ENCODE results near the gene ANKS3.

ANKS3 gene

DNA sequence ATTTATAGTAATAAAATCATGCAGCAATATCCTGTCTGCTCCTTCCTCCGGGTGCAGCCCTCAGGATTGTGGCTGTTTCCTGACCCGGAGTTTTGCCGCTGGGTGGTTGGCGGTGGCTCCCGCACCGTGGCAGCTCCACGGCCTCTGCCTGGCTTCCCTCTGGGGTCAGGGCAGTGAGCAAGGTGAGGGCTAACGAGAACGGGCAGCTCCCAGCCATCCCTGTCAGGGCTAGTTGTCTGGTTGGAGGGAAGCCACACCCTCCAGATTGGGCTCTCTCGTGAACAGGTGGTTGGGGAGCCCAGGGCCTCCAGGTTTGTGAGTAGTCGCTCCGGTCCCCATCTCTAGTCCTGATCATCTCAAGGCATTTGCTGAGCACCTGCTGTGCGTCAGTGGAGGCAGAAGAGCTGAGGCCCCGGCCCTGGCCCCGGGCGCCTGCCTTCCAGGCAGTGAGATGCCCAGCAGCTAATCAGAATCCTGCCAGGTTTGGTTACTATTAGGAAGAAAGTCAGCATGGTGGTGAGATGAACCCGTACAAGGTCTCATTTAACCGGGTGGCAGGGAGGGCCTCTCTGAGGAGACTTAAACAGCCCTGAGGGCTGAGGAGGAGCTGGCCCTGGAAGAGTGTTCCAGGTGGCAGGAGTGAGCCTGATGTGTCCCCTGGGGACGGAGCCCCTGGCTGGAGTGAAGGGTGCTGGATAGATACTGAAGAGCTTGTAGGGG is 43.0 kb downstream of the ANKS3 start:
- peak overlapping the region; percentile 78 to 80 (median 80) for H3K4me3 Mint-ChIP-seq
- TF ChIP-seq, protein P1, sequence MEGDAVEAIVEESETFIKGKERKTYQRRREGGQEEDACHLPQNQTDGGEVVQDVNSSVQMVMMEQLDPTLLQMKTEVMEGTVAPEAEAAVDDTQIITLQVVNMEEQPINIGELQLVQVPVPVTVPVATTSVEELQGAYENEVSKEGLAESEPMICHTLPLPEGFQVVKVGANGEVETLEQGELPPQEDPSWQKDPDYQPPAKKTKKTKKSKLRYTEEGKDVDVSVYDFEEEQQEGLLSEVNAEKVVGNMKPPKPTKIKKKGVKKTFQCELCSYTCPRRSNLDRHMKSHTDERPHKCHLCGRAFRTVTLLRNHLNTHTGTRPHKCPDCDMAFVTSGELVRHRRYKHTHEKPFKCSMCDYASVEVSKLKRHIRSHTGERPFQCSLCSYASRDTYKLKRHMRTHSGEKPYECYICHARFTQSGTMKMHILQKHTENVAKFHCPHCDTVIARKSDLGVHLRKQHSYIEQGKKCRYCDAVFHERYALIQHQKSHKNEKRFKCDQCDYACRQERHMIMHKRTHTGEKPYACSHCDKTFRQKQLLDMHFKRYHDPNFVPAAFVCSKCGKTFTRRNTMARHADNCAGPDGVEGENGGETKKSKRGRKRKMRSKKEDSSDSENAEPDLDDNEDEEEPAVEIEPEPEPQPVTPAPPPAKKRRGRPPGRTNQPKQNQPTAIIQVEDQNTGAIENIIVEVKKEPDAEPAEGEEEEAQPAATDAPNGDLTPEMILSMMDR (IDR thresholded peaks at IDR 0.05; ENCODE audit: unreplicated experiment in 3 of 3): no peak
- peaks cover 9% of the 10 kb centered on the region for H3K4me1 Mint-ChIP-seq
- H3K27me3 Mint-ChIP-seq (ENCODE audit: low read depth): no peaks in the 10 kb centered on the region
- no peaks in the 10 kb centered on the region for H3K9me3 Mint-ChIP-seq
- H3K27ac Mint-ChIP-seq: no peak overlapping the region
- H3K36me3 Mint-ChIP-seq (ENCODE audit: low read depth): peaks cover 7% of the 10 kb centered on the region

DNA sequence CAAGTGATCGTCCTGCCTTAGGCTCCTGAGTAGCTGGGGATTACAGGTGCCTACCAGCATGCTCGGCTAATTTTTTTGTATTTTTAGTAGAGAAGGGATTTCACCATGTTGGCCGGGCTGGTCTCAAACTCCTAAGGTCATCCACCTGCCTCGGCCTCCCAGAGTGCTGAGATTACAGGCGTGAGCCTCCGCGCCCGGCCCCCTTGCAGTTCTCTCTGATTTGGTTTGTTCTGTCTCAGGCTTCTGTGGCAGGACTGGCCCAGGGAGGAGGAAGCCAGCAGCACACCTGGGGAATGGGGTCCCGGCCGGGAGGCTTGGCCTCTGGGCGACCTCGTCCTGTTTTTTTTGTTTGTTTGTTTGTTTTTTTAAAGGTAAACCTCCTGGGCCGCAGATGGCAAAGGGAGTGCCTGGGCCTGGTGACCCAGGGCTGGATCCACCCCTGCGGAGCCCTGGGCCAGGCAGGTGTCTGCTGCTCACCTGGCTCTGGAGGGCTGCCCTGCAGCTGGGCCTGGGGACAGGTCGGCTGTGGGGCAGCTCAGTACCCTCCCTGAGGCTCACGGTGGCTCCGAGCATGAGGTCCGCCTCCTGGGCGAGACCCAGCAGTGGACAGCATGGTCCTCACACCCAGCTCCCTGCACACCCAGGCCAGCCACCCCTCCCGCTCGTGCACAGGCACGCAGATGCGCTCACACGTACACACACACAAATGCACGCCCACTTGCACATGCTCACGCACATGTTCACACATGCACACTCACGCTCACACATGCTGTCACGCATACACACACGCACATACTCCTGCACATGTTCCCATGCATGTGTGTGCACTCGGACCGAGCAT is 44.0 kb downstream of the ANKS3 start:
- Mint-ChIP-seq H3K4me1 (peaks cover 4% of the 10 kb centered on the region), H3K27ac (no peak overlapping the region), H3K9me3 (no peaks in the 10 kb centered on the region), H3K36me3 (ENCODE audit: low read depth) (peaks cover 5% of the 10 kb centered on the region), H3K4me3 (peak overlapping the region in 1 of 3 experiments; percentile 34), H3K27me3 (ENCODE audit: low read depth) (no peaks in the 10 kb centered on the region)
- TF ChIP-seq, protein P1 (IDR thresholded peaks at IDR 0.05; ENCODE audit: unreplicated experiment in 3 of 3): no peak

DNA sequence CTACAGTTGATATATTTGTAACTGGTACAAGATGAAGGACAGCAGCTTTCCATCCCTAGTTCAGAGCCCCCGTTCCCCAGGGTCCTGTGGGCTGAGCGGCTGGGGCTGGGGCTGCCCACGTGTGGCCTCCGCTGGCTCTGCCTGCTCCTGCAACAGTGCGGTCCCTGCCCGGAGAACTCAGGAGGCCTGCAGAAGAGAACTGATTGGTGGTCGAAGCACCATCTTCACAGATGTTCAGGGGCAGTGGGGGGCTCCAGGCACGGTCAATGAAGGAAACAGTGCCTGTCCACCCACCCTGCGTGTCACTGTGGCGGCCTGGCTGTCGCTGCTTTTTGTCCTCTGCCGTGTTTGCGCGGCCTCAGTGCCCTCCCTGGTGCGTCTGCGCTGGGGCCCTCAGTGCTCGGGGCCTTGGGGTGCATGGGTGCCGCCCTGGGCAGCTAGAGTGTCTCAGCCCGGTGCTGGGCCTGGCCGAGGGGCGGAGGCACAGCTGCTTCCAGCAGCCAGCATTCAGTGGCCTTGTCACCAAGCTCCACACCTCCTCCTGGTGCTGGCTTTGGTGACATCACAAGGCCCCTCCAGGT is 44.9 kb downstream of the ANKS3 start:
- Mint-ChIP-seq H3K4me3 (no peak overlapping the region), H3K27ac (no peak overlapping the region), H3K9me3 (no peaks in the 10 kb centered on the region), H3K4me1 (peaks cover 4% of the 10 kb centered on the region), H3K36me3 (ENCODE audit: low read depth) (peaks cover 10% of the 10 kb centered on the region), H3K27me3 (ENCODE audit: low read depth) (no peaks in the 10 kb centered on the region)
- TF ChIP-seq, protein P1 (IDR thresholded peaks at IDR 0.05; ENCODE audit: unreplicated experiment in 3 of 3): no peak

DNA sequence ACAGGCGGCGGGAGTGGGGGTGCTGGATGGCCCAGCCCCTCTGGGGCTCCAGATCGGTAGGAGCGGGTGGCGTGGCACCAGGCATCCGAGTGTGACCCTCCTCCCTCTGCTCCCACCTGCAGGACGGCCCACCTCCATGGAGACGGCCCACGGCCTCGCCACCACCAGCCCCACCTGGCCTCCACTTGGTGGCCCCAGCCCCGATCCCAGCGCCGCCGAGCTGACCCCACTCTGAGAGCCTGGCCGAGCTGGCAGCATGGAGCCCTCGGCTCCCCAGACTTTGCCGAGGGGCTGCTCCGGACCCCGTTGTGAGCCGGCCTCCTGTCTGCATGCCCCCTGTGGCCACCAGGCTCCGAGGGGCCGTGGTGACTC is 45.4 kb downstream of the ANKS3 start:
- peaks cover 10% of the 10 kb centered on the region for H3K36me3 Mint-ChIP-seq (ENCODE audit: low read depth)
- H3K9me3 Mint-ChIP-seq: no peaks in the 10 kb centered on the region
- TF ChIP-seq, protein P1 (IDR thresholded peaks at IDR 0.05; ENCODE audit: unreplicated experiment in 3 of 3): no peak
- peaks cover 4% of the 10 kb centered on the region for H3K4me1 Mint-ChIP-seq
- H3K4me3 Mint-ChIP-seq: no peak overlapping the region
- H3K27me3 Mint-ChIP-seq (ENCODE audit: low read depth): no peaks in the 10 kb centered on the region
- no peak overlapping the region for H3K27ac Mint-ChIP-seq

DNA sequence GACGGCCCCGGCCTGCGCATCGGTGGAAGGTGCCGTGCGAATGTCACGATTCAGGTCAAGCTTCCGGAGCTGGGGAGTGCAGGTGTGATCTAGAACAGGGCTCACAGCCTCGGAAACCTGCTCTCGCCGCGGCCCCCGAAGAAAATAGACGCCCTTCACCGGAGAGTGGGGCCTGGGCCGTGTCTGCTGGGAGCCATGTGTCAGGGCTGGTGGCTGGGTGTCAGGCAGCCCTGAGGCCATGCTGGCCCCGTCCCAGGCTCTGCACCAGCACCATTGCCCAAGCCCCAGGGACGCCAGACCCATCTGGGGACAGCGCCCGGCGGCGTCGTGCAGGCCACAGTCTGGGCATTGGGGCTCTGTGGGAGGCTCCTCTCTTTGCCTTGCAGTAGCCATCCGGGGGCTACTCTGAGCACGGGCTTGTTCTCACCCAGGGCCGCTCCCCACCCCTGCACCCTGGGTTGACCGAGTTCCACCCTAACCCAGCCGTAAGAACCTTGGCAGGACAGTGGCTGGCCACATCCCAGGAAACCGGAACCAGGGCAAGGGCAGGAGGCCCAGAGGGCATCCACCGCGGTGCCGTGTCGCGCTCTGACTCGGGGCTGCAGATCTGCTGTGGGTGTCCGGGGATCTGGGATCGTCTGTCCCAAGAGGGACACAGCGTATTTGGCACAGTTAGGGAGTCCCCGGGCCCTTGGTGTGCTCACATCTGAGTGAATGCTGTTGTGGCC is 46.0 kb downstream of the ANKS3 start:
- Mint-ChIP-seq H3K36me3 (ENCODE audit: low read depth) (peaks cover 10% of the 10 kb centered on the region), H3K27ac (no peak overlapping the region), H3K4me1 (peaks cover 4% of the 10 kb centered on the region), H3K9me3 (no peaks in the 10 kb centered on the region), H3K27me3 (ENCODE audit: low read depth) (no peaks in the 10 kb centered on the region), H3K4me3 (no peak overlapping the region)
- TF ChIP-seq, protein P1 (IDR thresholded peaks at IDR 0.05; ENCODE audit: unreplicated experiment in 3 of 3): no peak

All from nephron (organoid).